A673 (cell line): ENCODE measurements around the gene DIP2B. TPM values are rescaled to one million over a fixed set of nuclear protein-coding genes. Genes with fewer than 3 reads are reported as not detected.

ENCODE experiments used
- BruUV-seq: library from RNA; stranded (reverse); fragments of 400-500 nt; replicated peaks from 2 replicates; lab custom pipeline; 2021; lab: Mats Ljungman, UMichigan
- CTCF ChIA-PET: fragments of 300-600 bp; sonication (Branson Sonifier 250); formaldehyde crosslinking; loops from one replicate; lab custom pipeline; 2022; ENCODE audit warnings: antibody characterized with exemption; lab: Charles Lee
- POLR2A ChIA-PET: fragments of 300-600 bp; sonication (Branson Sonifier 250); formaldehyde crosslinking; loops from one replicate; lab custom pipeline; 2022; ENCODE audit warnings: antibody characterized with exemption; ENCODE audit not compliant: low non-redundant PET; lab: Charles Lee
- DNase-seq: peaks from one replicate; pipeline ENCODE4 v3.0.0-alpha.2; 2015; ENCODE audit warnings: low spot score
- H3K27ac ChIP-seq: fragments of 200-600 bp; sonication (generic); 2 replicates; pipeline ENCODE4 v1.5.1; 2016; ENCODE audit warnings: mixed run types, low read depth, mild to moderate bottlenecking, mixed read lengths, antibody characterized with exemption, low read length; ENCODE audit not compliant: poor library complexity, severe bottlenecking
- H3K27me3 ChIP-seq: fragments of 200-600 bp; sonication (generic); replicated peaks from 2 replicates; pipeline ENCODE4 v1.6.1; 2017; ENCODE audit warnings: mixed run types, low read depth, mild to moderate bottlenecking, mixed read lengths, antibody characterized with exemption, low read length; ENCODE audit not compliant: insufficient read depth, poor library complexity
- H3K36me3 ChIP-seq: fragments of 200-600 bp; sonication (generic); 2 replicates; pipeline ENCODE4 v1.6.1; 2016; ENCODE audit warnings: mixed run types, mild to moderate bottlenecking, mixed read lengths, antibody characterized with exemption, low read length; ENCODE audit not compliant: insufficient read depth, poor library complexity, severe bottlenecking
- H3K4me1 ChIP-seq: fragments of 200-600 bp; sonication (generic); 2 replicates; pipeline ENCODE4 v1.6.1; 2017; ENCODE audit warnings: mixed run types, mild to moderate bottlenecking, mixed read lengths, antibody characterized with exemption, low read length; ENCODE audit not compliant: insufficient read depth, poor library complexity, severe bottlenecking
- H3K4me3 ChIP-seq: fragments of 200-600 bp; sonication (generic); 2 replicates; pipeline ENCODE4 v1.5.1; 2016; ENCODE audit warnings: low read depth, mixed run types, mild to moderate bottlenecking, mixed read lengths, low read length; ENCODE audit not compliant: poor library complexity, severe bottlenecking
- H3K9me3 ChIP-seq: fragments of 200-600 bp; sonication (generic); 2 replicates; pipeline ENCODE4 v1.6.1; 2016; ENCODE audit warnings: mixed run types, low read depth, mild to moderate bottlenecking, mixed read lengths, antibody characterized with exemption, low read length; ENCODE audit not compliant: poor library complexity, severe bottlenecking
- CTCF ChIP-seq: fragments of 300-800, 200-600 bp; sonication (generic); conservative IDR thresholded peaks from 2 replicates; pipeline ENCODE4 v1.5.1; 2017; ENCODE audit warnings: low read depth, mild to moderate bottlenecking, antibody characterized with exemption, low read length, moderate library complexity, mixed read lengths
- EZH2 ChIP-seq: fragments of 200-600 bp; sonication (generic); IDR thresholded peaks from 2 replicates; pipeline ENCODE4 v1.6.1; 2017; ENCODE audit warnings: borderline replicate concordance, low read depth, mild to moderate bottlenecking, mixed read lengths, antibody characterized with exemption, low read length; ENCODE audit not compliant: poor library complexity, severe bottlenecking
- intact Hi-C: fragments of 100-400 bp; cut with micrococcal nuclease; formaldehyde crosslinking; loops from one replicate; pipeline ENCODE4 v1.10.0; 2022; ENCODE audit not compliant: unreplicated experiment
- total RNA-seq: library from RNA; stranded (reverse); gene quantifications from 2 replicates; pipeline ENCODE4 v1.2.3, GENCODE V29; 2021

The DIP2B gene
- total RNA-seq, 1 experiment from 2014 or later, result 40.5 TPM

- Histone ChIP-seq H3K27me3 (no peaks in the 10 kb centered on the region), H3K27ac (no peak overlapping the region), H3K36me3 (peaks cover 48% of the 10 kb centered on the region), H3K4me3 (no peak overlapping the region), H3K4me1 (peaks cover 3% of the 10 kb centered on the region), H3K9me3 (no peaks in the 10 kb centered on the region)
- BruUV-seq, result no TSS peak
- TF ChIP-seq EZH2, result no peak
- TF ChIP-seq CTCF, result no peak
- DNase-seq, result no peak
- ChIA-PET CTCF (no interaction called here), POLR2A (no interaction called here)
- intact Hi-C loops, result no loop called here
Measured at GRCh38 chr12:50718760-50719159, 214.0 kb downstream of the DIP2B start.

GRCh38 chr12:50720085-50720484, 215.3 kb downstream of the DIP2B start:
- H3K27me3 ChIP-seq, result no peaks in the 10 kb centered on the region
- H3K4me3 ChIP-seq, result no peak overlapping the region
- ChIA-PET CTCF (interaction anchor here (0.7 kb wide), 1 partner anchor 93 kb away, joined by 4 read pairs; no protein-coding TSS in a partner anchor), POLR2A (interaction anchor here (0.5 kb wide), 1 partner anchor 580 kb away, joined by 7 read pairs; no protein-coding TSS in a partner anchor)
- no TSS peak for BruUV-seq
- no peaks in the 10 kb centered on the region for H3K9me3 ChIP-seq
- no peak for TF ChIP-seq CTCF
- TF ChIP-seq EZH2, result no peak
- peaks cover 50% of the 10 kb centered on the region for H3K36me3 ChIP-seq
- H3K27ac ChIP-seq, result no peak overlapping the region
- no peak for DNase-seq
- H3K4me1 ChIP-seq, result peaks cover 3% of the 10 kb centered on the region
- intact Hi-C loops, result no loop called here

- no peak for TF ChIP-seq CTCF
- no peak for TF ChIP-seq EZH2
- Histone ChIP-seq H3K27ac (no peak overlapping the region), H3K27me3 (no peaks in the 10 kb centered on the region), H3K36me3 (peaks cover 53% of the 10 kb centered on the region), H3K4me3 (no peak overlapping the region), H3K4me1 (peaks cover 3% of the 10 kb centered on the region), H3K9me3 (no peaks in the 10 kb centered on the region)
- no peak for DNase-seq
- POLR2A ChIA-PET, result interaction anchor here (0.5 kb wide), 1 partner anchor 579 kb away, joined by 7 read pairs; no protein-coding TSS in a partner anchor
- CTCF ChIA-PET, result interaction anchor here (0.6 to 0.7 kb wide), 2 partner anchors 36 to 93 kb away, joined by 3 to 4 read pairs; no protein-coding TSS in a partner anchor
- intact Hi-C loops, result no loop called here
- BruUV-seq, result no TSS peak
Measured at GRCh38 chr12:50720501-50720900, 215.7 kb downstream of the DIP2B start.
